NCI-H774 (cell line): ENCODE data around the gene KNL1.
"Not testable (repeated sequence)": the region's sequence is repeated elsewhere in the genome, so short reads cannot be mapped to it uniquely, and the experiment has no call there.

ENCODE experiments used
- DNase-seq: peaks from one replicate; lab custom pipeline; 2025; lab: John Stamatoyannopoulos, UW

The KNL1 gene

DNA sequence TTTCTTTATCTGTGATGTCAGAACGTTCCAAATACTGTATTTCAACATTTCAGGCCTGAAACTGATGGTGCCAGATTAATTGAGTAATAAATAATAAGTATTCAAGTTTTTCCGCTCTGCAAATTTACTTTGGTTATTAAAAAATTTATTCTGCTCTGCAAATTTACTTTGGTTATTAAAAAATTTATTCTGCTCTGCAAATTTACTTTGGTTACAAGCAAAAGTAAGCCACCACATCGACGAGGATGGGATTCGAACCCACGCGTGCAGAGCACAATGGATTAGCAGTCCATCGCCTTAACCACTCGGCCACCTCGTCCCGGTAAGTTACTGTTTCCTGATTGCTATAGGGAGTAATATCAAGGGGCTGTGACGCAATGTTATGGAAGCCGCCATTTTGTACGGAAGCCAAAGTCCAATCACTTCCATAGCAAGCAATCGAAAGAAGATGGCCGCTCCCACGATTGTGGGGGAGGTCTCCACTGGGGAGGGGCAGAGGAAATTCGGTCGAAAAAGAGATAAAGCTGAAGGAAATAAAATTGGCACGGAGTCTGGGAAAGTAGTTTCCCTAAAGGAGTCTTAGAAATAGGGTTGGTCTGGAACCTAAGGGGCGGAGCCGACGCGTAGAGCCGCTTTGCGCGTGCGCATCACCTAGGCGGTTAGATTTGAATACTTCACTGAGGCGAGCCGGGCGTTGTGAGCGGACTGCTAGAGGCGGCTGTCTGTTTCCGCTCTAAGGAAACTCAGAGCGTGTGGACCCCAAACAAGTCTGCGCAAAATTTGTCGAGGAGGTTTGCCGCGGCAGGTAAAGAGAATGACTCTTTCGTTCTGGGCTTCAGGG is at the start of gene KNL1:
KNL1 (plus strand) TSS at position 662 of the 841 bp plus-strand sequence. CDS start 8,683 bp downstream, outside the sequence.
- DNase-seq: peak; percentile 92

DNA sequence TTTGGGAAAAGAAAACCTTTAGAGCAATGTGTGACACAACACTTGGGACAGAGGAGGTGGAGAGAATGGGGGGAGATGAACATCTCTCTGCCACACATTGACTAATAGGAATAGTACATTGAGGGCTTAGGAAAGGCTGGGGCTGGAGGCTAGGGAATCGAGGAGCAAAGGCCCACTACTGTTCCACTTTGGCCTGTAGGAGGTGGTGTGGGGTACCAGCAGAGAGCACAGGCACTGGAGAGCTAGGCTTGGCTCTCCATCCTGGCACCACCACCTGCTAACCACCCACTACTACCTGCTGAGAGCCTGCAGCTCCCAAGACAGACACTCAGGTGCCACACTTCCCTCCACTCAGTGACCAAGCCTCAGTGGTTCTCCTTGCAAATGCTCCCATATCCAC is 48.6 kb upstream of the KNL1 start:
- DNase-seq: no peak

GRCh38 chr15:40548610-40549009 is 45.4 kb upstream of the KNL1 start:
- no peak for DNase-seq

DNA sequence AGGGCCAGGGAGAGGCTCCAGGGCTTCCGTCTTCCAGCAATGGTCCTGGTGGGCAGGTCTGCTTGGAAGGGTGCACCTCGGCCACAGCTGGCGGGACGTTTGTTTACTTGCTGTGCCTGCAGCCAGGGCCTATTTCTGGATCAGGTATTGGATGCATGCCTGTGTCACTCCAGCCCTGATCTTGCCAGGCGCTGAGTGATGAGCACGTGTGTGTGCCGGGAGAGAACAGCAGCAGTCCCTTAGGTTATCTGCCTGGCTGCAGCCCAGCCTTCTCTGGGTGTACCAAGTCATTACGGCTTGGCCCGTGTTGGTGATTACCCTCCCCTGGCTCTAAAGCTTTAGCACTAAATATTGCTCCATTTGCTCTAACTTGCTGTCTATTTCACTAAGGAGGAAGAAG is 44.2 kb upstream of the KNL1 start:
- DNase-seq: no peak

DNA sequence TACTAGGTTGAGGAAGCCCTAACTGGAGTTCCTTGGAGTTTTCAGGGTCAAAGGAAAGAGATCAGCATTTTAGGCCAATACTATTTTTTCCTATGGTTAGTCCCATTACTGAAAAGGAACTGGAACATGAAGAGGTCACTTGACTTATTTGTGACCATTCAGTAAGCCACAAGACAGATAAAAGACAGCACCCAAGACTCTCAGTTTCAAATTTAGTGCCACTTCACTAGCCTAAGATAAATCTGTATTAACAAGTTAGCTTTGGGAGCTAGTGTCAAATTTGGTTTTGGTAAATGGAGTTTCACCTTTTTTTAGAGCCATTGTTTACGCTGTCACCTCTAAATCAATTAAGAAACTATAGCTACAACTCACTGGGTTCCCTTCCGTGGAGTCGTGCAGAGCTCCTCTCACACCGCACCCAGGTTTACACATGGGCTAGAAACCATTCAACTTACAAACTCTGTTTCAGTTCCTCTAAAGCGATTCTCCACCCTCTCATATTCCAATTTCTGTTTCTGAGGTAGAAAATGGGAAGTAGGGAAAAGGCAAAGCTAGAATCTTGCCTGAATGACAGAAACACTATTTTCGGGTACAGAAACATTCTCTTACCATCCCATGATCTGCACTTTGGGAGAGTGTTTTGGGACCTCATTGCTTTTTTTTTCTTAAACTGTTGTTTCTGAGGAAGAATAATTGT is 43.6 kb upstream of the KNL1 start:
- no peak for DNase-seq

GRCh38 chr15:40554161-40554525 is 39.9 kb upstream of the KNL1 start:
- no peak for DNase-seq

GRCh38 chr15:40555876-40556275 is 38.2 kb upstream of the KNL1 start:
- no peak for DNase-seq

GRCh38 chr15:40558952-40559742 is 34.9 kb upstream of the KNL1 start:
- no peak for DNase-seq

- no peak for DNase-seq
Observed at GRCh38 chr15:40562691-40563090, 31.4 kb upstream of the KNL1 start.

DNA sequence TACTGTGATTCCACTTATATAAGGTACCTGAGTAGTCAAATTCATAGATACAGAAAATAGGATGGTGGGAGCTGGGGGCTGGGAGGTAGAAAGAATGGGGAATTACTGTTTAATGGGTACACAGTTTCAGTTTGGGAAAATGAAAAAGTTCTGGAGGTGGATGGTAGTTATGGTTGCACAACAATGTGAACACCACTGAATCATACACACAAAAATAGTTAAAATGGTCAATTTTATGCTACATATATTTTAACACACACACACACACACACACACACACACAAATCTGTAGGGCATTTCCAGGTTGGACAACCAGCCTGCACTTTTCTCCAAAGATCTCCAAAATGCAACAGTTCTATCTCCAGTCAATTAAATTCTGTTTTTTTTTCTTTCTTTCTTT is 30.6 kb upstream of the KNL1 start:
- DNase-seq: no peak

DNA sequence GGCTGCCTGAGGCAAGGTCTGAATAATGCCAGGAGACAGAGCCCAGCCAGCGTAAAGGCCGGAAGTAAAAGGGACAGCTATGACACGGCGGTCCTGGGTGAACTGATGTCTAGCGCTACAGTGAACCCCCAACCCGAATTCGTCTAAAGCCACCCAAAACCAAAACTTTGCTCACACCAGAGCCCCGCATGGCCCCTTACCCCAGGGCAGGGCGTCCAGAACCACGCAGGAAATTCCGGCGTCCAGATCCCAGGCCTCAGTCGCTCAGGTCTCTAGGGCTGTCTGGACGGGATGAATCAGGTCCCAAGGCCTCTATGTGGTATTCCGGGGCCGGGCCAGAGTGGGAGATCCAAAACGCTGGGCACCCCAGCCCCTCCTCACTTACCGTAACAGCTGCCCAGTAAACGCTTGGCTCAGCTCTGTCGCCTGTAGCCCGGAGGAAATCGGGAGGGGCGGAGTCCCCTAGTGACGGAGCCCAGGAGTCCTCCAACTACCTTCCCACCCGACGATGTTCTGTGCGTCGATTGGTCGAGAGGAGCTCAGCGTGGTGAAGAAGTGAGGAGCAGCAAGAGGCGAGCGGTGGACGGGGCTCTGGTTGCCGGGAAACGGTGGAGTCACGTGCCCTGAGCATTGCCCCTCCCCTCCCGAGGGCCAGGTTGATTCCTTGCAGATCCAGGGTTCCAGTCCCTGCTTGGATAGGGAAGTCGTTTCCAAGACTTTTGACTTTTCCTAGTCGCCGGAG is 29.3 kb upstream of the KNL1 start, which contains the start of gene CCDC32:
CCDC32 (minus strand) TSS at position 452 of the 742 bp plus-strand sequence. CDS start 2,027 bp downstream, outside the sequence.
- peak; percentile 98 for DNase-seq

DNA sequence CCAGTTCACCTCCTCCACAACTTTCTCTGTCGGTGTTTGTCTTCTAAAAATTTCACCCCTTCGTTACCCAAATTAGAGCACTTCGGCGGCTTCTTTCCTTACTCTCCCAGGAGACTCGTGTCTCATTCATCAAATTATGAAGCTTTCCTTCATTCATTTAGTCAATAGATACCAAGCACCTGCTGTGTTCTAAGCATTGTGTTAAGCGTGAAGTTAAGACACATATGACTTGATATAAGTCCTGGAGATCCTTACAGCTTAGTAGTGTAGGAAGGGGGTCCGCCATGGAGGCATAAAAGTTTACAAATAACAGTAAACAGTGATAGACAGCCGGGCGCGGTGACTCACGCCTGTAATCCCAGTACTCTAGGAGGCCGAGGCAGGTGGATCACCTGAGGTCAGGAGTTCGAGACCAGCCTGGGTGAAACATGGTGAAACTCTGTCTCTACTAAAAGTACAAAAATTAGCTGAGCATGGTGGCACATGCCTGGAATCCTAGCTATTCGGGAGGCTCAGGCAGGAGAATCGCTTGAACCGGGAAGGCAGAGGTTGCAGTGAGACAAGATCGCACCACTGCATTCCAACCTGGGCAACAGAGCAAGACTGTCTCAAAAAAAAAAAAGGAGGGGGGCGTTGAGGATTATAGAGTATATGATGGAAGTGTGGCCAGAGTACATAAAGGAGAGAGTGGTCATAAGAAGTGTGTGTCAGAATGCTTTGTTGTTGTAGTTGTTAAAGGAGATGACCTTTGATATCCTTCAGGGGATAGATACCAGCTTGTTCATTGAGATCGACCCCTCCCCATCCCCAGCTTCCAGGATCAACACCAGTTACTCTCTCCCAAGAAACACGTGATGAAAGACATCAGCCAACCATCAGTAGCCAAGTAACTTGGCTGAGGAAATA is 28.5 kb upstream of the KNL1 start:
- no peak for DNase-seq

DNA sequence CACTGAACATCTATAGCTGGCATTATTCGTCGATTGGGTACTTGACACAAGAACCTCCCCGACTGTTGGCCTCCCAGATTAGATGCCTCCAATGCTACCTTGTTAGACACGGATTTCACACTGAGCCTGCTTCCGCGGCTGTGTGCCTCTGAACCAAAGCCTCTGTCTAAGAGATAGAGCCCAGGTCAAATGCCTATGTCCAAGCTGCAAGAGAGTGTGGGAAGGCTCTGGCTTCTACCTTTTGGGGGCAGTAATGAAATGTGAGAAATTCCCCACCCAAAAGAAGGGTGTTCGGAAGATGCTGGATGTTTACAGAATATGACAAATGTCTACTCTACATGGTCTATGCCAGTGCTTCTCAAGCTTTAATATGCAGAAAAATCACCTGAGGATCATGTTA is 26.9 kb upstream of the KNL1 start:
- no peak for DNase-seq

- DNase-seq: peak; percentile 91
Observed at GRCh38 chr15:40569129-40569953, 24.7 kb upstream of the KNL1 start, which contains the start of gene RPUSD2. TSS of gene RPUSD2 (plus strand) at chr15:40569299. CDS start at chr15:40569338, 39 bp downstream.

- no peak for DNase-seq
Observed at GRCh38 chr15:40575113-40575512, 18.9 kb upstream of the KNL1 start.

- DNase-seq: not testable (repeated sequence)
Observed at GRCh38 chr15:40576914-40577313, 17.1 kb upstream of the KNL1 start.

GRCh38 chr15:40578892-40579291 is 15.2 kb upstream of the KNL1 start:
- DNase-seq: no peak

DNA sequence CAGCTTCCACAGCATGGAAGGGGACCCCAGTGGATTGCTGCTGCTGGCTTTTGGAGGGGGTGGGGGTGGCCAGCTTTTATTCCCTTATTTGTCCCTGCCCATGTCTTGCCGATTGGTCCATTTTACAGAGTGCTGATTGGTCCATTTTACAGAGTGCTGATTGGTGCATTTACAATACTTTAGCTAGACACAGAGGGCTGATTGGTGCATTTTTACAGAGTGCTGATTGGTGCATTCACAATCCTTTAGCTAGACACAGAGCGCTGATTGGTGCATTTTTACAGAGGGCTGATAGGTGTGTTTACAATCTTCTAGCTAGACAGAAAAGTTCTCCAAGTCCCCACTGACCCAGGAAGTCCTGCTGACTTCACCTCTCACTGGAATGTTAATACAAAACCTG is 12.3 kb upstream of the KNL1 start:
- not testable (repeated sequence) for DNase-seq

DNA sequence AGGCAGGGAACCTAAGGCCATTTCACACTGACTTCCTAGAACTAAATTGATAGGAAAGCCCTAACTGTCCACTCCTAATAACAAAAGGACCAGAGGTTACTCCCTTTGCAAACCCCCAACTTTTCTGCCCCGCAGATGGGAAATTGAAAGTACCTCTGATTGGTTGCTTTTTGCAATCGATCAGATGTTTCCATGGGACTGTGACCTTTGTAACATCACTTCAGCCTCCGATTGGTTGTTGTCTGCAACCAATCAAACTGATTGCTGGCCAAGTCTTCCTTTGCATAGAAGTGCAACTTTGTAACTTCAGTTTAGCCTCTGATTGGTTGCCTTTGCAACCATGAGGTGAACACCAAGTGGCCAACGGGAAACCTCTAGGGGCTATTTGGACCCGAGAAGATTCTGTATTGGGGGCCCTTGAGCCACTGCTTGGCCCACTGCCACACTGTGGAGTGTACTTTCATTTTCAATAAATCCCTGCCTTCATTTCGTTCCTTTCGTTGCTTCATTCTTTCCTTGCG is 11.3 kb upstream of the KNL1 start:
- peak; percentile 86 for DNase-seq
